MM.1S (cell line): ENCODE results near the gene GNPTG.

Experiments
- DNase-seq: peaks from one replicate; pipeline ENCODE4 v3.0.0-alpha.2; 2015
- H2AFZ ChIP-seq: fragments of 300-600 bp; sonication (generic); 2 replicates; pipeline ENCODE4 v1.6.0; 2016; ENCODE audit warnings: antibody characterized with exemption, low read length
- H3F3A ChIP-seq: fragments of 300-600 bp; sonication (generic); 2 replicates; pipeline ENCODE4 v1.6.1; 2016; ENCODE audit warnings: mild to moderate bottlenecking, antibody characterized with exemption, low read length, moderate library complexity, mixed read lengths; ENCODE audit not compliant: insufficient read depth
- H3K27ac ChIP-seq: fragments of 300-600 bp; sonication (generic); 2 replicates; pipeline ENCODE4 v1.5.1; 2016; ENCODE audit warnings: mild to moderate bottlenecking, low read length
- H3K27me3 ChIP-seq: fragments of 300-600 bp; sonication (generic); replicated peaks from 2 replicates; pipeline ENCODE4 v1.6.0; 2016; ENCODE audit warnings: low read length; ENCODE audit not compliant: insufficient read depth
- H3K36me3 ChIP-seq: fragments of 300-600 bp; sonication (generic); replicated peaks from 2 replicates; pipeline ENCODE4 v1.6.1; 2016; ENCODE audit warnings: mild to moderate bottlenecking, low read length, mixed read lengths; ENCODE audit not compliant: insufficient read depth
- H3K4me1 ChIP-seq: fragments of 300-600 bp; sonication (generic); 2 replicates; pipeline ENCODE4 v1.6.1; 2016; ENCODE audit warnings: low read length, mixed read lengths
- H3K4me2 ChIP-seq: fragments of 300-600 bp; sonication (generic); 2 replicates; pipeline ENCODE4 v1.6.0; 2016; ENCODE audit warnings: low read depth, low read length
- H3K4me3 ChIP-seq: fragments of 300-600 bp; sonication (generic); 2 replicates; pipeline ENCODE4 v1.5.1; 2016; ENCODE audit warnings: low read length, mixed read lengths
- H3K79me2 ChIP-seq: fragments of 300-600 bp; sonication (generic); 2 replicates; pipeline ENCODE4 v1.6.1; 2016; ENCODE audit warnings: mixed run types, low read length, mixed read lengths
- H3K9ac ChIP-seq: fragments of 300-600 bp; sonication (generic); 2 replicates; pipeline ENCODE4 v1.6.1; 2016; ENCODE audit warnings: low read length, mixed read lengths
- H3K9me2 ChIP-seq: fragments of 300-600 bp; sonication (generic); replicated peaks from 2 replicates; pipeline ENCODE4 v1.6.1; 2016; ENCODE audit warnings: mild to moderate bottlenecking, low read length, mixed read lengths; ENCODE audit not compliant: insufficient read depth
- H3K9me3 ChIP-seq: fragments of 300-600 bp; sonication (generic); replicated peaks from 2 replicates; pipeline ENCODE4 v1.6.1; 2016; ENCODE audit warnings: mild to moderate bottlenecking, low read length, mixed read lengths; ENCODE audit not compliant: insufficient read depth
- H4K20me1 ChIP-seq: fragments of 300-600 bp; sonication (generic); 2 replicates; pipeline ENCODE4 v1.6.1; 2016; ENCODE audit warnings: mild to moderate bottlenecking, low read length, moderate library complexity, mixed read lengths; ENCODE audit not compliant: insufficient read depth
- CTCF ChIP-seq: fragments of 300-600 bp; sonication (generic); IDR thresholded peaks from 2 replicates; pipeline ENCODE4 v1.5.1; 2016; ENCODE audit warnings: antibody characterized with exemption, low read length, mixed read lengths
- EZH2 ChIP-seq: fragments of 300-600 bp; sonication (generic); optimal IDR thresholded peaks from 2 replicates; pipeline ENCODE3; 2017; ENCODE audit warnings: low read depth, mild to moderate bottlenecking, antibody characterized with exemption, low read length, mixed read lengths
- EZH2phosphoT487 ChIP-seq: fragments of 300-600 bp; sonication (generic); IDR thresholded peaks from 2 replicates; pipeline ENCODE4 v1.6.1; 2018; ENCODE audit warnings: antibody characterized with exemption, low read length

GNPTG gene

GRCh38 chr16:1366060-1366711 is 14.5 kb downstream of the GNPTG start:
- Histone ChIP-seq H3K4me1 (no peaks in the 10 kb centered on the region), H3K9me2 (no peaks in the 10 kb centered on the region), H3K4me2 (no peak overlapping the region), H3K27me3 (no peaks in the 10 kb centered on the region), H3K9ac (no peak overlapping the region), H4K20me1 (0 out of 2 replicates have a peak, but pooled peaks cover 6% of the 10 kb centered on the region), H3K9me3 (no peaks in the 10 kb centered on the region), H3K79me2 (peaks cover 43% of the 10 kb centered on the region), H3F3A (peaks cover 4% of the 10 kb centered on the region; the same call in 1 of the 2 replicates), H3K4me3 (no peak overlapping the region), H2AFZ (no peak overlapping the region), H3K36me3 (peaks cover 19% of the 10 kb centered on the region; the same call in 1 of the 2 replicates), H3K27ac (no peak overlapping the region)
- DNase-seq: no peak
- TF ChIP-seq EZH2: no peak

GRCh38 chr16:1366712-1367299 is 15.1 kb downstream of the GNPTG start:
- H3K4me2 ChIP-seq: no peak overlapping the region
- H3K27me3 ChIP-seq: no peaks in the 10 kb centered on the region
- H3K79me2 ChIP-seq: peaks cover 41% of the 10 kb centered on the region
- H3K27ac ChIP-seq: no peak overlapping the region
- 0 out of 2 replicates have a peak, but pooled peaks cover 6% of the 10 kb centered on the region for H4K20me1 ChIP-seq
- H3K36me3 ChIP-seq: peaks cover 19% of the 10 kb centered on the region; the same call in 1 of the 2 replicates
- no peaks in the 10 kb centered on the region for H3K4me1 ChIP-seq
- DNase-seq: no peak
- no peak overlapping the region for H2AFZ ChIP-seq
- TF ChIP-seq EZH2phosphoT487 (no peak), CTCF (no peak), EZH2 (no peak)
- H3K4me3 ChIP-seq: no peak overlapping the region
- H3K9me2 ChIP-seq: no peaks in the 10 kb centered on the region
- no peak overlapping the region for H3K9ac ChIP-seq
- peaks cover 4% of the 10 kb centered on the region; the same call in 1 of the 2 replicates for H3F3A ChIP-seq
- no peaks in the 10 kb centered on the region for H3K9me3 ChIP-seq

GRCh38 chr16:1367486-1368174 is 15.9 kb downstream of the GNPTG start:
- DNase-seq: no peak
- TF ChIP-seq EZH2phosphoT487 (no peak), CTCF (no peak), EZH2 (no peak)
- peaks cover 4% of the 10 kb centered on the region; the same call in 1 of the 2 replicates for H3F3A ChIP-seq
- no peaks in the 10 kb centered on the region for H3K9me2 ChIP-seq
- no peak overlapping the region for H3K27ac ChIP-seq
- no peak overlapping the region for H3K4me2 ChIP-seq
- H4K20me1 ChIP-seq: 0 out of 2 replicates have a peak, but pooled peaks cover 6% of the 10 kb centered on the region
- H3K9ac ChIP-seq: no peak overlapping the region
- H2AFZ ChIP-seq: no peak overlapping the region
- peaks cover 37% of the 10 kb centered on the region for H3K79me2 ChIP-seq
- no peak overlapping the region for H3K4me3 ChIP-seq
- no peaks in the 10 kb centered on the region for H3K27me3 ChIP-seq
- no peaks in the 10 kb centered on the region for H3K4me1 ChIP-seq
- H3K36me3 ChIP-seq: peaks cover 18% of the 10 kb centered on the region; the same call in 1 of the 2 replicates
- H3K9me3 ChIP-seq: no peaks in the 10 kb centered on the region
